GM12892 (cell line): Measurements from ENCODE around the gene PLXNC1.

ENCODE experiments used
- POLR2A ChIP-seq: IDR thresholded peaks from 2 replicates; pipeline ENCODE4 v1.6.1; 2011; ENCODE audit warnings: low read depth, low read length, control low read depth
- POLR2AphosphoS5 ChIP-seq: IDR thresholded peaks from 2 replicates; pipeline ENCODE4 v1.6.1; 2011; ENCODE audit warnings: low read depth, low read length, control low read depth

DNA sequence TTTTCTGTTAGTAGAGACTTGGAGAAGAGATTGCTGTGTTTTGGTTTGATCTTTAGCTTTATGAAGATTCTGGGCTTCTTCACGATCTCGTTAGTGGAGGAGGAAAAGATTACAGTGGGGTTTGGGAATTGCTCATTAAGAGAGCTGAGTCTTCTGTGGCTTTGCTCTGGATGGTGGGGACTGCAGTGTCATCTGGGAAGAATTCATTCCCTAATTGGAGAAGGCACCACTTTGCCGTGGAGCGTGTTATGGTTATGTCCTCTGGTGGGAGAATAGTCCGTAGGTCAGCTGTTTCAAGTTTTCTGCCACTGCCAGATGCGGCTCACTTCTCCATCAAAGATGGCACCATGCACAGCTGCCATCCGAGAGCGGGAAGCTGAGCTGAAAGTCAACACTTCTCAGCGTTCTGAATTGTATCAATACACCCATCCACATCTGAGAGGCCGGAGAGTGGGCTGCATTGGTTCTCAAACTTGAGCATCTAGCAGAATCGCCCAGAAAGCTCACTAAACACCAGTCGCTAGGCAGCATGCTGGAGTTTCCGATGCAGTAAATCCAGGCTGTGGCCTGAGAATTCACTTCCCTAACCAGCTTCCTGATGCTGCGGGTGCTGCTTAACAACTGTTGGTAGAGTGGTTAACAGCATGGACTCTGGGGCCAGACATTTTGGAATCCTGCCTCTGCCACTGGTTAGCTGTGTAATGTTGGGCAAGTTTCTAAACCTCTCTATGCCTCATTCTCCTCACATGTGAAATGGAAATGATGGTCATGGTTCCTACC lies 117.8 kb downstream of the PLXNC1 start:
- TF ChIP-seq POLR2A = no peak
- no peak for TF ChIP-seq POLR2AphosphoS5
